22Rv1 (cell line): Measurements from ENCODE around the gene TEKT2.

Source experiments
- ZFX ChIP-seq: fragments of 450-650 bp; IDR thresholded peaks from 2 replicates; pipeline ENCODE4 v1.6.1; 2017; ENCODE audit warnings: antibody characterized with exemption, borderline replicate concordance
- TF ChIP-seq, protein P1 (sequence below): fragments of 450-650 bp; IDR thresholded peaks from 2 replicates; pipeline ENCODE4 v1.5.1; 2017; ENCODE audit warnings: mild to moderate bottlenecking

DNA sequence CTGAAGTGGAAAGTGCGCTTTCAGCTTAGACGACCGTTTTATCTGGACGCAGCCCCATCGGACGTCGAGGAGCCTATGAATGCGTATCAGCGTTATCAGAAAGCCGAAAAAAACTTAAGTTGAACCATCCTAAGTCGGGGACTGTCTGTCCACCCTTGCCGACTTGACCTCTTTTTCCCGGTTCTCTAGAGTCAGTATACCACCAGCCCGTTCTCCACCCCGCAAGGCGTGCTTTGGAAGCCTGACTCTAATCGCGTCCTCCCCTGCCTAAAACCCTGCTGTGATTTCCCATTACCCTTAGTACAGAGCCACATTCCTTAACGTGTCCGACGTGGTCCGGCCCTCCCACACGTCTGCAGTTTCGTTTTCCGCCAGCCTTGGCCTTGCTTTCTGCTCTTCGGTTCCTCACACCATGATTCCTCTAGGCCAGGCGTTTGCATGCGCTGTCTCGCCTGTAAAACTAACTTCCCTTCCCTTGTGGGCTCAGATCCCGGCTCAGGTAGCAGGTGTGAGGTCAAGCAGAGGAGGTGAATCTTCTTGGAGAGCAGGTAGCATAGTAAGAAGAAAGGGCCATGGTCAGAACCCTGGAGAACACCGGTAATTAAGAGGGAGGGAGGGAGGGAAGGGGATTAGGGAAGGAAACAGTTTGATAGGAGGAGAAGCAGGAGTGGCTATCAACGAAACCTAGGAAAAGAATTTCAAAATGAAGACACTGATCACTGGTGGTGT is 5.7 kb downstream of the TEKT2 start:
- TF ChIP-seq, protein P1, sequence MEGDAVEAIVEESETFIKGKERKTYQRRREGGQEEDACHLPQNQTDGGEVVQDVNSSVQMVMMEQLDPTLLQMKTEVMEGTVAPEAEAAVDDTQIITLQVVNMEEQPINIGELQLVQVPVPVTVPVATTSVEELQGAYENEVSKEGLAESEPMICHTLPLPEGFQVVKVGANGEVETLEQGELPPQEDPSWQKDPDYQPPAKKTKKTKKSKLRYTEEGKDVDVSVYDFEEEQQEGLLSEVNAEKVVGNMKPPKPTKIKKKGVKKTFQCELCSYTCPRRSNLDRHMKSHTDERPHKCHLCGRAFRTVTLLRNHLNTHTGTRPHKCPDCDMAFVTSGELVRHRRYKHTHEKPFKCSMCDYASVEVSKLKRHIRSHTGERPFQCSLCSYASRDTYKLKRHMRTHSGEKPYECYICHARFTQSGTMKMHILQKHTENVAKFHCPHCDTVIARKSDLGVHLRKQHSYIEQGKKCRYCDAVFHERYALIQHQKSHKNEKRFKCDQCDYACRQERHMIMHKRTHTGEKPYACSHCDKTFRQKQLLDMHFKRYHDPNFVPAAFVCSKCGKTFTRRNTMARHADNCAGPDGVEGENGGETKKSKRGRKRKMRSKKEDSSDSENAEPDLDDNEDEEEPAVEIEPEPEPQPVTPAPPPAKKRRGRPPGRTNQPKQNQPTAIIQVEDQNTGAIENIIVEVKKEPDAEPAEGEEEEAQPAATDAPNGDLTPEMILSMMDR: no peak
- TF ChIP-seq ZFX: no peak
